OCI-LY7 (cell line): Measurements from ENCODE around the gene P2RY4.

Experiments used
- CTCF ChIP-seq: fragments of 200-600 bp; sonication (generic); conservative IDR thresholded peaks from 2 replicates; pipeline ENCODE4 v1.5.1; 2014; ENCODE audit warnings: mild to moderate bottlenecking, antibody characterized with exemption, low read length, moderate library complexity, mixed read lengths
- EZH2phosphoT487 ChIP-seq: fragments of 200-600 bp; sonication (generic); IDR thresholded peaks from 2 replicates; pipeline ENCODE4 v1.6.1; 2018; ENCODE audit warnings: low read depth, borderline replicate concordance, mild to moderate bottlenecking, mixed run types, antibody characterized with exemption, low read length, moderate library complexity, mixed read lengths

- TF ChIP-seq CTCF (no peak), EZH2phosphoT487 (no peak)
Observed at GRCh38 chrX:70241501-70241900, 18.5 kb downstream of the P2RY4 start.
